Liver (tissue), 9 donors: ENCODE results near the gene TRHDE. TPM values are rescaled to one million over a fixed set of nuclear protein-coding genes. Genes with fewer than 3 reads are reported as not detected.

Experiments used
- DNase-seq: peaks from one replicate; pipeline ENCODE4 v3.0.0-alpha.2; 2017; ENCODE audit warnings: low spot score
- H3K27ac ChIP-seq, 2 donors: one replicate each; pipeline ENCODE4 v1.7.0; 2013; ENCODE audit warnings: inconsistent platforms in 2 of 2, low read length in 2 of 2, control low read depth in 1 of 2, low read depth in 1 of 2, mild to moderate bottlenecking in 1 of 2
- H3K27me3 ChIP-seq, 4 donors: one replicate each; pipeline versions ENCODE4 v1.6.1 to v1.7.0; 2013; ENCODE audit warnings: low read length in 3 of 4, inconsistent platforms in 1 of 4, mild to moderate bottlenecking in 1 of 4, moderate library complexity in 1 of 4; ENCODE audit not compliant: control insufficient read depth in 4 of 4, insufficient read depth in 4 of 4
- H3K36me3 ChIP-seq, 4 donors: one replicate each; pipeline versions ENCODE4 v1.6.1 to v1.7.0; 2013; ENCODE audit warnings: low read length in 3 of 4, mild to moderate bottlenecking in 3 of 4, low read depth in 1 of 4, moderate library complexity in 1 of 4; ENCODE audit not compliant: control insufficient read depth in 4 of 4, insufficient read depth in 3 of 4
- H3K4me1 ChIP-seq, 4 donors: one replicate each; pipeline versions ENCODE4 v1.6.1 to v1.7.0; 2013; ENCODE audit warnings: low read length in 3 of 4, mild to moderate bottlenecking in 3 of 4, moderate library complexity in 1 of 4; ENCODE audit not compliant: control insufficient read depth in 4 of 4, insufficient read depth in 4 of 4
- H3K4me3 ChIP-seq, 3 donors: one replicate each; pipeline versions ENCODE4 v1.6.1 to v1.7.0; 2013; ENCODE audit warnings: low read length in 3 of 3, control low read depth in 1 of 3, low read depth in 1 of 3, mild to moderate bottlenecking in 1 of 3
- H3K9ac ChIP-seq, 2 donors: one replicate each; pipeline ENCODE4 v1.7.0; 2013; ENCODE audit warnings: low read length in 2 of 2, mild to moderate bottlenecking in 2 of 2, moderate library complexity in 2 of 2, control low read depth in 1 of 2, low read depth in 1 of 2
- H3K9me3 ChIP-seq, 4 donors: one replicate each; pipeline versions ENCODE4 v1.6.1 to v1.7.0; 2013; ENCODE audit warnings: low read length in 3 of 4; ENCODE audit not compliant: control insufficient read depth in 4 of 4
- FOXA1 ChIP-seq: IDR thresholded peaks from 2 replicates; pipeline ENCODE4 v1.6.1; 2016; ENCODE audit warnings: antibody characterized with exemption
- FOXA2 ChIP-seq: IDR thresholded peaks from 2 replicates; pipeline ENCODE4 v1.6.1; 2016; ENCODE audit warnings: antibody characterized with exemption
- HNF4A ChIP-seq, 2 donors: conservative IDR thresholded peaks; 2 replicates each; pipeline ENCODE4 v1.6.1; 2016; ENCODE audit warnings: antibody characterized with exemption in 2 of 2, mild to moderate bottlenecking in 2 of 2
- HNF4G ChIP-seq: IDR thresholded peaks from 2 replicates; pipeline ENCODE4 v1.6.1; 2016; ENCODE audit warnings: antibody characterized with exemption
- JUND ChIP-seq, 2 donors: IDR thresholded peaks; 2 replicates each; pipeline ENCODE4 v1.6.1; 2016; ENCODE audit warnings: antibody characterized with exemption in 2 of 2
- RAD21 ChIP-seq, 2 donors: IDR thresholded peaks; 2 replicates each; pipeline ENCODE4 v1.6.1; 2016; ENCODE audit warnings: antibody characterized with exemption in 2 of 2, mild to moderate bottlenecking in 2 of 2
- RXRA ChIP-seq, 2 donors: IDR thresholded peaks; 2 replicates each; pipeline ENCODE4 v1.6.1; 2017 to 2018; ENCODE audit warnings: antibody characterized with exemption in 2 of 2, mild to moderate bottlenecking in 1 of 2
- SP1 ChIP-seq: IDR thresholded peaks from 2 replicates; pipeline ENCODE4 v1.6.1; 2018; ENCODE audit warnings: antibody characterized with exemption, mild to moderate bottlenecking
- TAF1 ChIP-seq: conservative IDR thresholded peaks from 2 replicates; pipeline ENCODE4 v1.6.1; 2016; ENCODE audit warnings: antibody characterized with exemption, mild to moderate bottlenecking
- YY1 ChIP-seq: IDR thresholded peaks from 2 replicates; pipeline ENCODE4 v1.6.1; 2016; ENCODE audit warnings: antibody characterized with exemption, mild to moderate bottlenecking
- WGBS: extraction: QIAGEN DNeasy Blood & Tissue Kit; methylation state at CpG from one replicate; pipeline ENCODE4 v1.1.7; 2013; 5-methylcytosine and 5-hydroxymethylcytosine counted together
- polyA plus RNA-seq, 2 donors: library from polyadenylated mRNA; stranded (reverse) in 1 of 2; unstranded in 1 of 2; fragments of 200-250 nt in 1 of 2; fragments of >200 nt in 1 of 2; fragmentation: Nextera tagmentation in 1 of 2; extraction: Ambion mirVana in 1 of 2; gene quantifications; one replicate each; pipeline versions ENCODE4 v1.2.1 to v1.2.3, GENCODE V29; 2013 to 2015
- total RNA-seq, 2 donors: library from RNA; depleted of rRNA; stranded (reverse); fragments of >200 nt; gene quantifications; one replicate each; pipeline ENCODE4 v1.2.3, GENCODE V29; 2014
- TF ChIP-seq, protein P1 (sequence below): IDR thresholded peaks from 2 replicates; pipeline ENCODE4 v1.6.1; 2016; ENCODE audit warnings: antibody characterized with exemption
- TF ChIP-seq, protein P2 (sequence below): IDR thresholded peaks from 2 replicates; pipeline ENCODE4 v1.6.1; 2016; ENCODE audit warnings: antibody characterized with exemption
- TF ChIP-seq, protein P3 (sequence below): fragments of 150-350 bp; IDR thresholded peaks from 2 replicates; pipeline ENCODE4 v1.5.1; 2017; ENCODE audit warnings: improper control_type of control experiment, low read depth, low read length; ENCODE audit not compliant: missing input control
- donor health status: healthy.
- donor health status: healthy.
- donor health status: healthy.
- donor health status: healthy.
- donor health status: healthy.

The TRHDE gene
- total and polyA plus RNA-seq, 4 donors, result 0.05 to 0.17 (median 0.14) TPM; not detected in 1

DNA sequence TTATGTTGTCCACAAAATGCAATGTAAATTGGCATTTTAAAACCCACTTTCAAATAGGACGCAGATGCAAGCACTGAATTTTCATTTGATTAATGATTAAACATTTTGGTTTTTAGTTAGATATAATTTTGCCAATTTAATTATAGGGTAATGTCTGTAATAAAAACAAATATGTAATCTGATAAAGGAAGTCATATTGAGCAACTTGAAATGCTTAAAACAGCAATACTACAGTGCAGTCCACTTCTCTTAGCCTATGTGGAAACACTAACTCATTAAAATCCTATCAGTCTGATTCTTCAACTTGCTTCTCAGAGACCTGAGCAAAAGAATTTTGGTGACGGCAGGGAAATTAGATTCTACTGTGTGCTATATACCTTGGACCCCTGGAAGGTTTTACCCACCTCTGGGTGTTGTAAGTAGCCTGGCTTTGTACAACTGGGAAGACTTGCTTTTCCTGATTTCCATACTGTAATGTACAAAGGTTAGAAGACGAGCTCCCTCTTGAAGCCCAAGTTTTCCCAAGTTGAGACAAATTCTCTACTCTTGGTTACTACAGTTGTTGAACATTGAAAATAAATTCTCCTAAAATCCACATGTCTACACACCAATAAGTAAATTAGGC, 4.1 kb downstream of the TRHDE start:
- Histone ChIP-seq H3K27ac (no peak overlapping the region), H3K27me3 (peaks cover 0 to 5% (median under 1%) of the 10 kb centered on the region in 4 donors), H3K36me3 (no peaks in the 10 kb centered on the region), H3K4me3 (no peak overlapping the region), H3K4me1 (peaks cover 12 to 37% (median 23%) of the 10 kb centered on the region in 4 donors), H3K9ac (no peak overlapping the region), H3K9me3 (no peaks in the 10 kb centered on the region)
- TF ChIP-seq, protein P1, sequence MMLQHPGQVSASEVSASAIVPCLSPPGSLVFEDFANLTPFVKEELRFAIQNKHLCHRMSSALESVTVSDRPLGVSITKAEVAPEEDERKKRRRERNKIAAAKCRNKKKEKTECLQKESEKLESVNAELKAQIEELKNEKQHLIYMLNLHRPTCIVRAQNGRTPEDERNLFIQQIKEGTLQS, result no peak
- TF ChIP-seq FOXA2 (no peak), RAD21 (IDR thresholded peaks at IDR 0.05) (no peak), SP1 (no peak), HNF4G (no peak), HNF4A (conservative IDR thresholded peaks at IDR 0.05) (no peak)
- TF ChIP-seq, protein P2, sequence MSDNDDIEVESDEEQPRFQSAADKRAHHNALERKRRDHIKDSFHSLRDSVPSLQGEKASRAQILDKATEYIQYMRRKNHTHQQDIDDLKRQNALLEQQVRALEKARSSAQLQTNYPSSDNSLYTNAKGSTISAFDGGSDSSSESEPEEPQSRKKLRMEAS, result no peak
- TF ChIP-seq, protein P3, sequence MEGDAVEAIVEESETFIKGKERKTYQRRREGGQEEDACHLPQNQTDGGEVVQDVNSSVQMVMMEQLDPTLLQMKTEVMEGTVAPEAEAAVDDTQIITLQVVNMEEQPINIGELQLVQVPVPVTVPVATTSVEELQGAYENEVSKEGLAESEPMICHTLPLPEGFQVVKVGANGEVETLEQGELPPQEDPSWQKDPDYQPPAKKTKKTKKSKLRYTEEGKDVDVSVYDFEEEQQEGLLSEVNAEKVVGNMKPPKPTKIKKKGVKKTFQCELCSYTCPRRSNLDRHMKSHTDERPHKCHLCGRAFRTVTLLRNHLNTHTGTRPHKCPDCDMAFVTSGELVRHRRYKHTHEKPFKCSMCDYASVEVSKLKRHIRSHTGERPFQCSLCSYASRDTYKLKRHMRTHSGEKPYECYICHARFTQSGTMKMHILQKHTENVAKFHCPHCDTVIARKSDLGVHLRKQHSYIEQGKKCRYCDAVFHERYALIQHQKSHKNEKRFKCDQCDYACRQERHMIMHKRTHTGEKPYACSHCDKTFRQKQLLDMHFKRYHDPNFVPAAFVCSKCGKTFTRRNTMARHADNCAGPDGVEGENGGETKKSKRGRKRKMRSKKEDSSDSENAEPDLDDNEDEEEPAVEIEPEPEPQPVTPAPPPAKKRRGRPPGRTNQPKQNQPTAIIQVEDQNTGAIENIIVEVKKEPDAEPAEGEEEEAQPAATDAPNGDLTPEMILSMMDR, result no peak
- DNase-seq, result no peak
- WGBS, result 51% methylated on average over 3 of the region's 3 CpGs

DNA sequence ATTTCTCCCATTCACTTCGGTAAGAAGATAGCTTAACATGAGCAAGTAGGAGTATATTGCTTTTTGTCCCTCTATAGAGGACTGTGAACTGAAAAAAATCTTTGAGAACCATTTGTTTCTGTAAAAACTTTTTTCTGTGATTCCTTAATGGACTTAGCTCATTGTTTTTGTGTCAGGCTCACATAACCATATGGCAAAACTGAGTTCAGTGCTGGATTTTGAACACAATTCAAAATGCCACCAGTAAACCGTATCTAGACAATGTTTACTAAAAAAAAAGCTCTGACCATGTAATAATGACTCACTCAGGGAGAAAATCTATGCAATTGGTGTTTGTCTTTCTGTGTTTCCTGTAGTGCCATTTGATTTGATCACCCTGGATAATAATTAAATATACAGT, 5.2 kb downstream of the TRHDE start:
- TF ChIP-seq HNF4A (conservative IDR thresholded peaks at IDR 0.05), result peak in 1 of 2 donors; percentile 19
- no peak for TF ChIP-seq YY1
- peak in 1 of 2 donors; percentile 39 for TF ChIP-seq JUND (IDR thresholded peaks at IDR 0.05)
- Histone ChIP-seq H3K9ac (no peak overlapping the region), H3K4me1 (peaks cover 8 to 27% (median 13%) of the 10 kb centered on the region in 4 donors), H3K4me3 (no peak overlapping the region), H3K27me3 (peaks cover 0 to 5% (median under 1%) of the 10 kb centered on the region in 4 donors), H3K27ac (no peak overlapping the region), H3K9me3 (no peaks in the 10 kb centered on the region), H3K36me3 (no peaks in the 10 kb centered on the region)
- WGBS, result 60% methylated on average over 2 of the region's 2 CpGs
- no peak for DNase-seq

DNA sequence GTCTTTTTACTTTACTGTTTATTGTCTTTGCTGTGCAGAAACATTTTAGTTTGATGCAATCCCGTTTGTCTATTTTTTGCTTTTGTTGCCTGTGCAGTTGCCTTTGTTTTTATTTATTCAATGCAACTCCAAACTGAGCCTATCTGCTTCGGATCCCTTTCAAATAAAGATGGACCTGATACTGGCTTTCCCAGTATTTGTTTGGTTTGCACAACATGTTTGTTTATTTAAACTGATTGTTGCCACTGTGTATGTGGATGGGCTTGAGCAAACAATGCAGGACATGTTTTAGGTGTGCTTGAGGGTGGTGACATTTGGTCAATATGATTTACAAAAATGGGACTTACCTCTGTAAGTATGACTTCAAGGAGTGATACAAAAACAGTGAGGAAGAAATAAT, 6.7 kb downstream of the TRHDE start:
- Histone ChIP-seq H3K9ac (no peak overlapping the region), H3K36me3 (no peaks in the 10 kb centered on the region), H3K27ac (no peak overlapping the region), H3K4me3 (no peak overlapping the region), H3K4me1 (peaks cover 0 to 15% (median 2%) of the 10 kb centered on the region in 4 donors), H3K9me3 (no peaks in the 10 kb centered on the region), H3K27me3 (peaks cover 0 to under 1% (median 0%) of the 10 kb centered on the region in 4 donors)
- DNase-seq, result no peak
- WGBS, result 17% methylated on average over 2 of the region's 2 CpGs
- TF ChIP-seq HNF4A (conservative IDR thresholded peaks at IDR 0.05), result peak in 1 of 2 donors; percentile 38
- TF ChIP-seq FOXA2, result peak; percentile 58
- TF ChIP-seq JUND (IDR thresholded peaks at IDR 0.05), result peak in 1 of 2 donors; percentile 23
- TF ChIP-seq RXRA (IDR thresholded peaks at IDR 0.05), result peak in 1 of 2 donors; percentile 38
- TF ChIP-seq, protein P2, result no peak
- peak; percentile 31 for TF ChIP-seq FOXA1
- TF ChIP-seq TAF1, result no peak
